ENCODE data around the gene MAN1A1. TPM values are rescaled to one million over a fixed set of nuclear protein-coding genes. Genes with fewer than 3 reads are reported as not detected.

Gene MAN1A1
- total and polyA plus RNA-seq, 2 of the 8 experiments (the other 6 are each of a cell fraction or from before 2014, with no cell fraction given) = 1.8 to 5.4 TPM

GRCh38 chr6:119325559-119326265 lies 23.8 kb downstream of the MAN1A1 start:
- H3K23me2 ChIP-seq (ENCODE audit: low read depth, low read length) = peaks cover 2% of the 10 kb centered on the region; the same call in 1 of the 2 replicates
- H3K4me1 ChIP-seq (replicated peaks in 1 of 4; ENCODE audit: control insufficient read depth in 3 of 4, insufficient read depth in 4 of 4, low read length in 3 of 4) = no peaks in the 10 kb centered on the region
- no peak for FAIRE-seq
- H4K20me1 ChIP-seq (replicated peaks in 1 of 2; ENCODE audit: control insufficient read depth in 1 of 2, insufficient read depth in 2 of 2, low read length in 2 of 2) = no peaks in the 10 kb centered on the region
- no peak overlapping the region for H4K5ac ChIP-seq (ENCODE audit: insufficient read length, low read depth, low read length)
- H3K9me3 ChIP-seq (ENCODE audit: insufficient read depth in 2 of 2, low read depth in 1 of 2, low read length in 1 of 2) = no peaks in the 10 kb centered on the region
- no peaks in the 10 kb centered on the region for H3K36me3 ChIP-seq (ENCODE audit: control insufficient read depth in 2 of 4, insufficient read depth in 4 of 4, low read length in 3 of 4)
- no peak overlapping the region for H2AK5ac ChIP-seq (ENCODE audit: low read depth, low read length)
- H3K79me1 ChIP-seq (ENCODE audit: low read depth, low read length) = no peaks in the 10 kb centered on the region
- no peak overlapping the region for H3K4me3 ChIP-seq (ENCODE audit: extremely low read depth in 1 of 4, insufficient read depth in 2 of 4, low read depth in 3 of 4, low read length in 4 of 4)
- H2BK12ac ChIP-seq (ENCODE audit: low read depth, low read length) = no peak overlapping the region
- no peak overlapping the region for H2BK20ac ChIP-seq (ENCODE audit: low read length)
- H2BK5ac ChIP-seq (ENCODE audit: low read depth, low read length) = no peak overlapping the region
- H4K91ac ChIP-seq (replicated peaks; ENCODE audit: insufficient read length, low read length) = no peak overlapping the region
- no peak overlapping the region for H3K27ac ChIP-seq (ENCODE audit: low read depth, low read length)
- DNase-seq (ENCODE audit: low read depth in 1 of 2, low spot score in 2 of 2) = no peak
- no peak overlapping the region for H3K56ac ChIP-seq (replicated peaks; ENCODE audit: insufficient read length, low read depth, low read length)
- no peak overlapping the region for H2BK120ac ChIP-seq (replicated peaks; ENCODE audit: low read depth, low read length)
- H4K8ac ChIP-seq (ENCODE audit: extremely low read depth, insufficient read depth, low read length) = no peak overlapping the region
- H3K79me2 ChIP-seq (ENCODE audit: control insufficient read depth in 1 of 2, insufficient read depth in 2 of 2, low read length in 2 of 2) = no peaks in the 10 kb centered on the region
- no peak overlapping the region for H3K4me2 ChIP-seq (ENCODE audit: insufficient read depth in 1 of 2, low read depth in 2 of 2, low read length in 2 of 2)
- no peak overlapping the region for H2AFZ ChIP-seq (ENCODE audit: low read length)
- no peak overlapping the region for H3K9ac ChIP-seq (replicated peaks in 1 of 4; ENCODE audit: extremely low read depth in 1 of 4, low read depth in 3 of 4, low read length in 3 of 4)
- POLR2A ChIA-PET (ENCODE audit: partially characterized antibody) = no interaction called here
- CTCF ChIA-PET (ENCODE audit: partially characterized antibody) = interaction anchor here (0.7 to 1.4 kb wide), 5 partner anchors 9 to 620 kb away, joined by 3 to 6 read pairs (median 3); no protein-coding TSS in a partner anchor
- no peak overlapping the region for H2BK15ac ChIP-seq (ENCODE audit: low read length)
- H3K27me3 ChIP-seq (replicated peaks in 1 of 4; ENCODE audit: control insufficient read depth in 3 of 4, extremely low read depth in 1 of 4, insufficient read depth in 3 of 4, low read length in 3 of 4) = no peaks in the 10 kb centered on the region
- TF ChIP-seq BCL11A (IDR thresholded peaks at IDR 0.05; ENCODE audit: low read depth in 2 of 2, low read length in 2 of 2) (no peak), TAF1 (IDR thresholded peaks at IDR 0.05; ENCODE audit: low read depth, low read length) (no peak), JUN (IDR thresholded peaks at IDR 0.05; ENCODE audit: low read depth, low read length) (no peak), USF2 (IDR thresholded peaks at IDR 0.05; ENCODE audit: low read length) (no peak), JUND (IDR thresholded peaks at IDR 0.05; ENCODE audit: low read length) (no peak), SIN3A (conservative IDR thresholded peaks at IDR 0.05 in 1 of 2, IDR thresholded peaks at IDR 0.05 in 1 of 2; ENCODE audit: low read depth in 1 of 2, low read length in 2 of 2) (no peak), POLR2AphosphoS5 (IDR thresholded peaks at IDR 0.05; ENCODE audit: low read depth, low read length) (no peak), RXRA (IDR thresholded peaks at IDR 0.05; ENCODE audit: insufficient read depth, low read depth, low read length) (no peak), RFX5 (IDR thresholded peaks at IDR 0.05; ENCODE audit: borderline replicate concordance, low read depth, low read length) (no peak)
- H3K18ac ChIP-seq (ENCODE audit: extremely low read depth, low read length) = no peak overlapping the region
- no peak overlapping the region for H3K4ac ChIP-seq (replicated peaks; ENCODE audit: insufficient read length, low read depth, low read length)
- 93% methylated on average over 11 of the region's 11 CpGs; no CpG with 5 or more reads in 1 of the 2 experiments for WGBS, 2 experiments (ENCODE audit: extremely low coverage in 1 of 2, insufficient coverage in 1 of 2, insufficient read length in 1 of 2, insufficient replicate concordance in 2 of 2, low coverage in 1 of 2, low lambda C conversion rate in 2 of 2, missing lambda C conversion rate in 1 of 2)
- no peak overlapping the region for H3K14ac ChIP-seq (ENCODE audit: insufficient read length)
- no peak overlapping the region for H3K23ac ChIP-seq (ENCODE audit: insufficient read length)
